Measurements from ENCODE around the gene SLC25A42.
"Not testable (repeated sequence)": the region's sequence is repeated elsewhere in the genome, so short reads cannot be mapped to it uniquely, and the experiment has no call there.

The SLC25A42 gene

DNA sequence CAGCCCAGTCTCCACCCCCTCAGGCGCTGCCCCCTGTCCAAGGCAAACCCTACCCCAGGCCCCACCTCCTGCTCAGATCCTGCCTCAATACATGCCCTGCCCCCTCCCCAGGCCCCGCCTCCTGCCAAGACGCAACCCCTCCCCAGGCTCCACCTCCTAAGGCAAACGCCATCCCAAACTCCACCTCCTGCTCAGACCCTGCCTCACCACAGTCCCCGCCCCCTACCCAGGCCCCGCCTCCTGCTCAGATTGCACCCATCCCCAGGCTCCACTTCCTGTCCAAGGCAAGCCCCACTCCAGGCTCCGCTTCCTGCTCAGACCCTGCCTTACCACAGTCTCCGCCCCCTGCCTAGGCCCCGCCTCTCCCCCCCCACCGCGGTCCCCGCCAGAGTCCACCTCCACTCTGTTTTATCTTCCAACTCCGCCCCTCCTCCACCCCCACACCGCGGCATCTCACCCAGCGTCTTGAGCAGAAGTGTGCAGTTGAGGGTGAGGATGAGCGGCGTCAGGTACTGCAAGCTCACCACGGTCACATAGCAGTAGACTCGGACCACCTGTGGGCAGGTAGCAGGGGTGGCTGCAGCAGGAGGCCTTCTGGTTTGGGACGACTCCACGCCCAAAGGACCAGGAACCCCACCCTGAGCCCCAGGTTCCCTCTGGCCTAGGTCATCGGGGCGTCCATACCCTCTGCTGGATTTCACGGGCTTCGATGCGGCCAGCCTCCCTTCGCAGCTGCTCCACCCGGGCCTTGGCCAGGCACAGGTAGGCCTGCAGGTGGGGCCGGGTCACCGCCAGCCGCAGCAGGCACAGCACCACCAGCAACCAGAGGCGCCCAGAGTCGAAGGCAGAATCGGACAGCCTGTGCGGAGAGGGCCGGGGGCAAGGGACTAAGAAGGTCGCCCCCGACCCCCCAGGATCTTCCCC, 56.8 kb downstream of the SLC25A42 start:
- Mint-ChIP-seq H3K4me1 (ENCODE audit: low read depth) (no peaks in the 10 kb centered on the region), H3K27me3 (no peaks in the 10 kb centered on the region), H3K27ac (no peak overlapping the region)

DNA sequence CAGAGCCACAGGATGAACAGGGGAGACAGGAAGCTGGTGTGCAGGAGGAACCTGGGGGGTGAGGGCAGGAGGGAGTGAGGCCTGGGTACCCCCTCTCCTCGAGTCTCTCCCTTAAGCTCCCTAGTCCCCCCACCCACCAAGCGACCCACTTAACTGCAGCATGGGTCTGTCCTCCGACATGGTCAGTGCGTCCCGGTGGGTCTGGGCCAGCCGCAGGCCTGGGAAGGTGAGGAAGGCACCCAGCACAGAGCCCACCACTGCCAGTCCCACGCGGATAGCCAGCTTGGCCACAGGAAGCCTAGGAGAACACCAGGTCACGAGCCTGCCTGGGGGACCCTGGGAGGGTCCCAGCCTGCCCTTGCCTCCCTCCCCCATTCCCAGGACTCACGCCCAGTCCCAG, 57.6 kb downstream of the SLC25A42 start:
- Mint-ChIP-seq H3K27ac (no peak overlapping the region), H3K27me3 (no peaks in the 10 kb centered on the region), H3K4me3 (no peak overlapping the region), H3K4me1 (ENCODE audit: low read depth) (no peaks in the 10 kb centered on the region), H3K36me3 (peaks cover 14% of the 10 kb centered on the region), H3K9me3 (ENCODE audit: low read depth) (peaks cover 7% of the 10 kb centered on the region)

More for the DNA sequence above, 56.8 kb downstream of the SLC25A42 start:
- Mint-ChIP-seq H3K4me3 (no peak overlapping the region), H3K9me3 (ENCODE audit: low read depth) (peaks cover 7% of the 10 kb centered on the region), H3K36me3 (peaks cover 14% of the 10 kb centered on the region)

DNA sequence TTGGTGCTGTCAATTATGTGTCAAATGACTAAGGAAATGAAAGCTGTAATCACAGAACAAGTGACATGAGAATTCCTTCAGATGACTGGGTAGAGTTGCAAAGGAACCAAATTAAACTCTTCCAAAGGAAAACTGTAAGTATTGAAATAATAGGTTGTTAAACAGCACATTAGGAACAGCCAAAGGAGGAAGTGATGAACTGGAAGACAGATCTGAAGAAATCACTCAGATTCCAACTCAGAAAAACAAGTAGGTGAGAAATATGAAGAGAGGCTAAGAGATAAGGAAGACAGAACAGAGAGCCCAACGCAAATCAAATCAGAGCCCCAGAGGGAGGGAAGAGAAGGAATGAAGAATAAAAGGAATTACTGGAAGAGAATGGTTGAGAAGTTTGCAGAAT, 59.1 kb downstream of the SLC25A42 start:
- no peak overlapping the region for H3K27ac Mint-ChIP-seq
- H3K9me3 Mint-ChIP-seq (ENCODE audit: low read depth): peaks cover 7% of the 10 kb centered on the region
- H3K27me3 Mint-ChIP-seq: no peaks in the 10 kb centered on the region
- no peak overlapping the region for H3K4me3 Mint-ChIP-seq
- H3K36me3 Mint-ChIP-seq: peaks cover 15% of the 10 kb centered on the region
- no peaks in the 10 kb centered on the region for H3K4me1 Mint-ChIP-seq (ENCODE audit: low read depth)

DNA sequence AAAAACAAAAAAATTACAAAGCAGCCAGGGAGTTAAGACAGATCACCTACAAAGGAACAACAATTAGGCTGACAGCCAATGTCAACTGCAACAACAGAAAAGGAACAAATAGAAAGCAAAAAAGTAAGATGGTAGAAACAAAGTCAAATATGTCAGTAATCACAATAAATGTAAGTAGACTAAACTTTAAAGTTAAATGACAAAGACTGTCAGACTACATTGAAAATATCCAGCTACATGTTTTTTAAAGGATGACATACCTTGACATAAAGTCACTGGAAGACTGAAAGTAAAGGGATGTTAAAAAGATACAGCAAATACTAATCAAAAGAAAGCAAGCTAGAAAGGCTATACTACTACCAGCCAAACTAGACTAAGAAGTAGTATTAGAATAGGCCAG, 59.6 kb downstream of the SLC25A42 start:
- no peak overlapping the region for H3K27ac Mint-ChIP-seq
- no peaks in the 10 kb centered on the region for H3K27me3 Mint-ChIP-seq
- no peaks in the 10 kb centered on the region for H3K4me1 Mint-ChIP-seq (ENCODE audit: low read depth)
- peaks cover 7% of the 10 kb centered on the region for H3K9me3 Mint-ChIP-seq (ENCODE audit: low read depth)
- no peak overlapping the region for H3K4me3 Mint-ChIP-seq
- peaks cover 16% of the 10 kb centered on the region for H3K36me3 Mint-ChIP-seq

DNA sequence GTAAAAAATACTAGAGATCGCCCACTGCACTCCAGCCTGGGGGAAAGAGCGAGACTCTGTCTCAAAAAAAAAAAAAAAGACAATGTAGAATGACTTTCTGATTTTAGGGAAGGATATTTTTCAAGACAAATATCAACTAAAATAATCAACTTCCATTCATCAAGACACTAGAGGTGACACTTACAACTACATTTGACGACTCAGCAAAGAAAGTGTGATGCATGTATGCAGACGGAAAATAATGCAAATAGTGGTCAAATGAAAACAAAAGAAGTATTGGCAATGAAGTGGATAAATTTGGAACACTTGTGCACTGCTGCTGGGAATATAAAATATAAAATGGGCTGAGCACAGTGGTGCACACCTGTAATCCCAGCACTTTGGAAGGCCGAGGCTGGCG, 62.3 kb downstream of the SLC25A42 start:
- no peaks in the 10 kb centered on the region for H3K27me3 Mint-ChIP-seq
- peaks cover 7% of the 10 kb centered on the region for H3K9me3 Mint-ChIP-seq (ENCODE audit: low read depth)
- H3K4me1 Mint-ChIP-seq (ENCODE audit: low read depth): no peaks in the 10 kb centered on the region
- peaks cover 20% of the 10 kb centered on the region for H3K36me3 Mint-ChIP-seq
- H3K4me3 Mint-ChIP-seq: no peak overlapping the region
- H3K27ac Mint-ChIP-seq: no peak overlapping the region

DNA sequence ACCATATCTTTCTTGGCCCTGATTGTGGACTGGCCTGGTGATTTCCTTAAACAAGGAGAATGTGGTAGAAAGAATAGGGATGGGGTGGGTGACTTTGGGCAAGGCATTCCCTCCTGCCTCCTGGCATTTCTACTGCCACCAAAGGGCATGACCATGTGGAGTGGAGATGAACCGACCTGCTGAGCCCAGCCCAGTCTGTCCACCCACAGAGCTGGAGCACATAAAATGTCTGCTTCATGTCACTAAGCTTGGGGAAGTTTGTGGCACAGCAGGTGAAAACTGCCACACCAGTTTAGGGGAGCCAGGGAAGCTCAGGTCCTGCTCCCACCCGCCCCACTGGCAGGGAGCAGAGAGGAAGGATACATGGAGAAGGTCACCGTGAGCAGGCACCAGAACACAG, 68.2 kb downstream of the SLC25A42 start:
- Mint-ChIP-seq H3K9me3 (ENCODE audit: low read depth) (no peaks in the 10 kb centered on the region), H3K36me3 (peaks cover 9% of the 10 kb centered on the region), H3K27ac (no peak overlapping the region), H3K27me3 (no peaks in the 10 kb centered on the region), H3K4me1 (ENCODE audit: low read depth) (peaks cover 7% of the 10 kb centered on the region), H3K4me3 (no peak overlapping the region)

DNA sequence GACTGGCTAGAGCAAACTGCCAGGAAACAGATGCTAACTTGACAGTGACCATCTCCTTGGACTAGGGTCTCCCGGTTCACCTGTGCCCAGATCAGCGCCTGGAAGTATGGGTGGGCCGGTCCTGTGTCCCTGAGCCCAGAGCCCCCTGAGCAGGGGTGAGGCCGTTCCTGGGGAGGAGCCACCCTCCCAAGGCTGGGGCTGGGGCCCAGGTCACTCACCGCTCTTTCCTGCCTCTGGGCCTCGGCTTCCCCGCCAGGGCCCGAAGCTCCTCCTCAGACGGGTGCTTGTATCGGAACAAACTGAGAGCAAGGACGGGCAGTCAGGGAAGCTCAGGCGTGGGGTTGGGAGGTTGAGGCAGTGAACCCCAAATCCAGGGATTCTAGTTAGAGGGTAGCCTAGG, 69.1 kb downstream of the SLC25A42 start:
- H3K27ac Mint-ChIP-seq: no peak overlapping the region

DNA sequence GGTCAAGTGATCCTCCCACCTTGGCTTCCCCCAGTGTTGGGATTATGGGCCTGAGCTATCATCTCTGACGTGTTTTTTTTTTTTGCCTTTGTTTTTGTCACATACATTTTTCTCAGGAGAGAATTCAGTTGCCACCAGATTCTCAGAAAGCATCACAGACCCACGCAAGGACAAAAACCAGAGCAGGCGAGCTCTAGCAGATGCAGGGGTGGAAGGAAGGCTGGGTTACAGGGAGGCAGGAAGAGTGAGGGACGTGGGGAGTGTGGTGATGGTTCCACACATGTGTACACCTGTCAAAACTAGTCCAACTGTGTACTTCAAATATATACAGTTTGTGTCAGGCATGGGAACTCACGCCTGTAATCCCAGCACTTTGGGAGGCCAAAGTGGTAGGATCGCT, 70.2 kb downstream of the SLC25A42 start:
- Mint-ChIP-seq H3K27me3 (no peaks in the 10 kb centered on the region), H3K9me3 (ENCODE audit: low read depth) (no peaks in the 10 kb centered on the region), H3K4me1 (ENCODE audit: low read depth) (peaks cover 22% of the 10 kb centered on the region), H3K4me3 (no peak overlapping the region), H3K27ac (no peak overlapping the region), H3K36me3 (peaks cover 4% of the 10 kb centered on the region)

More for the DNA sequence above, 69.1 kb downstream of the SLC25A42 start:
- H3K36me3 Mint-ChIP-seq: peaks cover 8% of the 10 kb centered on the region
- H3K4me1 Mint-ChIP-seq (ENCODE audit: low read depth): peaks cover 14% of the 10 kb centered on the region
- no peaks in the 10 kb centered on the region for H3K27me3 Mint-ChIP-seq
- no peaks in the 10 kb centered on the region for H3K9me3 Mint-ChIP-seq (ENCODE audit: low read depth)
- H3K4me3 Mint-ChIP-seq: no peak overlapping the region

DNA sequence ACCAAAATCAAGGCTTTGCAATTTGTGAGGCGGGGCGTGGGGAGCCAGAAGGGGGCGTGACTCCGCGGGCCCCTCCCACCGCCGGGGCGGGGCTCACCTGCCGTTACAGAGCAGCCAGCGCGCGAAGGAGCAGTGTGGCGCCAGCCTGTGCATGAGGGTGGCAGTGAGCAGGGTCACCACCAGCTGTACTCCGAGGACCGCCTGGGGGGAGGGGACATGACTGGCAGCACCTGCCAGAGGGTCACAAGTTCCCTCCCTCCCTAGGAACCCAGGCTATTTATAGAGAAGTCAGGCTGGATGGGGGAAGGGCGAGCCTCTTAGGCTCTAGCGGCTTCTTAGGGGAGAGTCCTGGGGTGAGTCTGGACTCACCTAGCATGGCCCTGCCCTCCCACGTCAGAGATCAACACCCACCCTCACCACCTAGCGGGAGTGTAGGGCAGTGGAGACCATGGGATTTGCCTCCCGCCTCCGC, 70.9 kb downstream of the SLC25A42 start:
- Mint-ChIP-seq H3K9me3 (ENCODE audit: low read depth) (no peaks in the 10 kb centered on the region), H3K27me3 (no peaks in the 10 kb centered on the region), H3K4me1 (ENCODE audit: low read depth) (peaks cover 22% of the 10 kb centered on the region), H3K4me3 (no peak overlapping the region), H3K36me3 (peaks cover 4% of the 10 kb centered on the region), H3K27ac (no peak overlapping the region)

DNA sequence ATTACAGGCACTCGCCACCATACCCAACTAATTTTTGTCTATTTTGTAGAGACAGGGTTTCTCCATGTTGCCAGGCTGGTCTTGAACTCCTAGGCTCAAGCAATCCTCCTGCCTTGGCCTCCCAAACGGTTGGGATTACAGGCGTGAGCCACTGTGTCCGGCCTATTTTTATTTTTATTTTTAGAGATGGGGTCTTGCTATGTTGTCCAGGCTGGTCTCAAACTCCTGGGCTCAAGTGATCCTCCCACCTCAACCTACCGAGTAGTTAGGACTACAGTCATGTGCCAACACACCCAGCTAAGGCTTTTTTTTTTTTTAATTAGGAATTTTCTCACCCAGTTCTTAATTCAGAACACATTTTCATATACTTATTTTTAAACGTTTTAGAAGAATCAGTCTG, 71.9 kb downstream of the SLC25A42 start:
- H3K4me1 Mint-ChIP-seq (ENCODE audit: low read depth): peaks cover 22% of the 10 kb centered on the region
- not testable (repeated sequence) for H3K27me3 Mint-ChIP-seq; H3K27ac Mint-ChIP-seq; H3K4me3 Mint-ChIP-seq; H3K36me3 Mint-ChIP-seq; H3K9me3 Mint-ChIP-seq (ENCODE audit: low read depth)

DNA sequence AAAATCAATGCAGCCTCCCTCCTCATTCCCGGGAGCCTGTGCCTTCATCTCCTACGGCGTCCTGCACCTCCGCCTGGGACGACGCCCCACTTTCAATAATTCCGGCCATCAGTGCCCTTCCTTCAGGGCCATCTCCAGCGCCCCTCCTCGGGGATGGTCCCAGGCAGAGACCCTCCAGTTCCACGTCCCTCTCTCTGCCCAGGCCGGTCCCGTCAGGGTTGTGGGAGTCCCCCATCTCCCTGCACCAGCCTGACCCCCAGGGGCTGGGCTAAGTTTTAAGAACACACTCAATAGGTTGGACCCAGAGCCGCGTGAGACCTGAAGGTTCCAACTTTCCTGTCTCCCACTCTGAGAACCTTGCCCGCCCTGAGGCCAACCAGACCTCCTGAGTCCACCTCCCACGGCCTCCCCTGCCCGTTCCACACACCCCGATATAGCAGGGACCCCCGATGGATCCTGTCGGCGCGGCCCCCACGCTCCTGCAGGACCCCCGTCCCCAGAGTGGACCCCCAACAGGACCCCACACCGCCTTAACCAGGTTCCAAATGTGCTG, 73.8 kb downstream of the SLC25A42 start:
- H3K36me3 Mint-ChIP-seq: no peaks in the 10 kb centered on the region
- no peaks in the 10 kb centered on the region for H3K9me3 Mint-ChIP-seq (ENCODE audit: low read depth)
- no peaks in the 10 kb centered on the region for H3K27me3 Mint-ChIP-seq
- H3K27ac Mint-ChIP-seq: peak overlapping the region; percentile 96
- H3K4me1 Mint-ChIP-seq (ENCODE audit: low read depth): peaks cover 22% of the 10 kb centered on the region
- peak overlapping the region; percentile 92 for H3K4me3 Mint-ChIP-seq

DNA sequence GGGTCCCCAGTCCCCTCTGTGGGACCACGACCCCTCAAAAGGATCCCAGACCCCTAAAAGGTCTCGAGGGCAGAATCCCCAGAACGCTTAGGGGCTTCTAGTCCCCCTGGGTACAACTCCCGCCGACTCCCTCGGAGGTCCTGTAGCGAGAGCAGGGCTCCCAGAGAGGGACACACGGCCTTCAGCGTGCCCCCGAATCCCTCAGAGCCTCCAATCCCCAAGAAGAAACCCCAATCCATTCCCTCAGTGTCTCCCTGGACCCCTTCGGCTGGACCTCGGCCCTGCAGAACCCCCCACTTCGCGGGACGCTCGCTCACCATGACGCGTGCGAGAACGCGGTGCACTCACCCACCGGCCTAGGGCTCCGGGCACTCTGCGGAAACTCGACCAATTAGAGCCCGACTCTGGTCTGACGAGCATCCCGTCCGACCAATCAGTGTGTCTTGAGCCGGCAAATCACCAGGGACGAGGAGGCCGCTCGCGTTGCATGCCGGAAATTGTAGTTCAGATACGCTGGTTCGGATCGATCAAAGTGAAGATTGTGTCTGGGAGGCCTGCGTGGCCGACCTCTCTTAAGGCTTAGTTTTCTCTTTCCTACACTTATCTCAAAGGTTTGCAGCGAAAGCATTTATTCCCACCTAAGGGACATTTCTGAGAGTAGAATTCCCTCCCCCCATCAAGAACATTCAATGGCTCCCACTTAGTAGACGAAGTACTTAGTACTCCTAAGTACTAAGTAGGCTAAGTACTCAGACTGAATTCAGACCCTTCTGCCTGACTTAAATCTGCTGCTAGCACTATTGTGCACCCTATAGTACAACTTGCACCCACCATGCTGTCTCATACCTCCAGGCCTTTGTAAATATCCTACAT, 74.6 kb downstream of the SLC25A42 start, which contains the start of gene TMEM161A:
TSS of gene TMEM161A (minus strand) at position 370 of the 873 bp plus-strand sequence. CDS start at position 320, 50 bp downstream.
- Mint-ChIP-seq H3K27me3 (no peaks in the 10 kb centered on the region), H3K4me1 (ENCODE audit: low read depth) (peaks cover 22% of the 10 kb centered on the region), H3K4me3 (peak within 1 kb of the TSS; percentile 92), H3K9me3 (ENCODE audit: low read depth) (no peaks in the 10 kb centered on the region), H3K27ac (peak within 1 kb of the TSS; percentile 96), H3K36me3 (no peaks in the 10 kb centered on the region)

DNA sequence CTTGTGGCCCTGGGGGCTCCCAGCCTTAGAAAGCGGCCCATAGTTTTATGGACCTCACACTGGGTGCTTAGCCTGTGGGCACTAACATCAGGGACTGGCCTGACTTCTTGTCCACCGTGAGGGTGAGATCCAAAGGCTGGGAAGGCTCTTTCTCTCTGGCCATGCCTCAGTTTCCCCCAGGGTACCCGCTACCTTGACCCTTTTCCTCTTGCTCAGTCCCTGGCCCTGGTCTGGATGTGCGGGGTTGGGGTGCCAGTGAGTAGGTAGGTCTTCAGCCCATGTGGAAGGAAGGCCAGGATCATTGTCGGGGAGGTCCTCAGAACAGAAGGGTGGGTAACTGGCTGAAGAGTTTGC, 76.1 kb downstream of the SLC25A42 start:
- no peaks in the 10 kb centered on the region for H3K27me3 Mint-ChIP-seq
- no peaks in the 10 kb centered on the region for H3K9me3 Mint-ChIP-seq (ENCODE audit: low read depth)
- H3K4me1 Mint-ChIP-seq (ENCODE audit: low read depth): peaks cover 20% of the 10 kb centered on the region
- no peaks in the 10 kb centered on the region for H3K36me3 Mint-ChIP-seq
- H3K4me3 Mint-ChIP-seq: no peak overlapping the region
- no peak overlapping the region for H3K27ac Mint-ChIP-seq

DNA sequence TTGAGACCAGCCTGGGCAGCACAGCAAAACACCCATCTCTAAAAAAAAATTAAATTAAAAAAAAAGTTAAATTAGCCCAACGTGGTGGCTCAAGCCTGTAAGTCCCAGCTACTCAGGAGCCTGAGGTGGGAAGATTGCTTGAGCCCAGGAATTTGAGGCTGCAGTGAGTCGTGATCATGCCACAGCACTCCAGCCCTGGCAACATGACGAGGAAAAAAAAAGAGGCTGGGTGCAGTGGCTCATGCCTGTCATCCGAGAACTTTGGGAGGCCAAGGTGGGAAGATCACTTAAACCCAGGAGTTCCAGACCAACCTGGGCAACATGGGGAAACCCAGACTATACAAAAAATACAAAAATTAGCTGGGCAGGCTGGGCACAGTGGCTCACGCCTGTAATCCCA, 76.7 kb downstream of the SLC25A42 start:
- Mint-ChIP-seq H3K4me3 (no peak overlapping the region), H3K27me3 (no peaks in the 10 kb centered on the region), H3K36me3 (no peaks in the 10 kb centered on the region), H3K4me1 (ENCODE audit: low read depth) (peaks cover 17% of the 10 kb centered on the region), H3K27ac (no peak overlapping the region), H3K9me3 (ENCODE audit: low read depth) (no peaks in the 10 kb centered on the region)

DNA sequence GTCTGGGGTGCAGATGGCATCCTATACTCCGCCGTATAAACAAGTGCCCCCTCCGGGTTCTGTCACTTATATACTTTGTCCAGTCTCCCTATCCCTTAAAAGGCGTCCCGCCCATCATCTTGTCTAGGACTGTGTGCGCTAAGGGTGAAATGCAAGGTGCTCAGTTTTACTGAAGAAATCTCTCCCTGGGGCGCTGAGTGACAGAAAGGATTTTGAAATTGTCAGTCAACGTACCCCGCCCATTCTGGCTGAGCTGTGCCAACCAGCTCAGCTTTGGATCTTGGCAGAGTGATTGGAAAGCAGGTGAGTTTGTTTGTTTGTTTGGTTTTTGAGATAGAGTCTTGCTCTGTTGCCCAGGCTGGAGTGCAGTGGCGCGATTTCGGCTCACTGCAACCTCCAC, 78.6 kb downstream of the SLC25A42 start:
- no peaks in the 10 kb centered on the region for H3K36me3 Mint-ChIP-seq
- peaks cover 12% of the 10 kb centered on the region for H3K4me1 Mint-ChIP-seq (ENCODE audit: low read depth)
- no peaks in the 10 kb centered on the region for H3K27me3 Mint-ChIP-seq
- no peaks in the 10 kb centered on the region for H3K9me3 Mint-ChIP-seq (ENCODE audit: low read depth)
- no peak overlapping the region for H3K27ac Mint-ChIP-seq
- no peak overlapping the region for H3K4me3 Mint-ChIP-seq

Data from activated naive CD8-positive, alpha-beta T cell (primary cell).